Ramos (cell line): ENCODE results near the gene ZBTB18.
"Not testable (repeated sequence)": the region's sequence is repeated elsewhere in the genome, so short reads cannot be mapped to it uniquely, and the experiment has no call there.

Experiments
- in situ Hi-C: fragments of 300-500 bp; cut with MboI; formaldehyde crosslinking; loops from one replicate; pipeline ENCODE4 v1.14.3; 2022; ENCODE audit warnings: low sequenced_read_pairs; ENCODE audit not compliant: unreplicated experiment

Gene ZBTB18

DNA sequence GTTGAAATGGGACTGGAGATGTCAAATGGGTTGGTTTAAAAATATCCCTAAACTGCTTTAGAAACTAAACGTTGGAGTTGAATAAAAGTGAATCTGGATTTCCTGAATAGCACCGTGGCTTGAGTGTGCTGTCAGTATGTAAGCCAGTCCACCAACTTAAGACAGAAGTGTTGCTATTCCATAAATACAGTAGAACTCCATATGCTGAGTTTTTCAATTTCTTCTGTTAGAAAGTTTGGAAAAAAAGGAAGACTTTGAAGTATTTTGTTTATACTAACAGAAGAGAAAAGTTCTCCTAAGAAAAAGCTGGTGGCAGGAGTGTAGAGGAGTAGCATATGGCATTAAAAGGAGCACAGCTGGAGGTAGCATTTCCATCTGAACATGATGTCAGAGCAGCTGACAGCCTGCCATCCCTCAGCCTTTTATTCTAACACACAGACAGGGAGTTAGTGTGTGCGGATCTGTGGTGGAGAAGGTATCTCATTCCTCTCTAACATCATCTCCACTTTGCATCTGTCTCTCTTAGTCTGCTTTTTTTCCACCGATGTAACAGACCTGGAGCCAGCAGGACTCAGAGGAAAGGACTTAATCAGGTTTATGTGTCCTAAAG, at the start of gene ZBTB18:
TSS of gene ZBTB18 (plus strand) at position 449 of the 610 bp plus-strand sequence. CDS start at position 598, 149 bp downstream.
- in situ Hi-C loops = no loop called here

- in situ Hi-C loops = no loop called here
Observed at GRCh38 chr1:244002721-244003120, 48.4 kb upstream of the ZBTB18 start.

DNA sequence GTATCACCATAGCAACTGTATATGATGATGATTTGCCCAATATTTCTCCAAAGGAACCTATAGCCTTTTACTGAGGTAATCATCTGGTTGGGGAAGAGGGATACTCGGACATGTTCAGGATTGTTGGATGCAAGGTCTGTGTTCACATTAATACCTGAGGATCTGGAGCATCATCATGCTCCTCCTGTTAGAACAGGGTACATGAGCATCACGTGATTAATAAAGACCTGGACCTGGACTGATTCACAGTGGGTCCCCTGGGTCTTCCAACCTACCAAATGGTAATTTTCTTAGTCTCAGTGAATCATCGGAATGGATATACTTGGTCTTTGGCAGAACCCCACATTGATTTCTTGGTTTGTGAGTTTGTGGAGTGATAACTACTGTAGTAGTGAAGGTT, 45.6 kb upstream of the ZBTB18 start:
- in situ Hi-C loops = no loop called here

GRCh38 chr1:244006381-244006901, 44.6 kb upstream of the ZBTB18 start:
- in situ Hi-C loops = no loop called here

- in situ Hi-C loops = no loop called here
Observed at GRCh38 chr1:244006961-244007360, 44.1 kb upstream of the ZBTB18 start.

DNA sequence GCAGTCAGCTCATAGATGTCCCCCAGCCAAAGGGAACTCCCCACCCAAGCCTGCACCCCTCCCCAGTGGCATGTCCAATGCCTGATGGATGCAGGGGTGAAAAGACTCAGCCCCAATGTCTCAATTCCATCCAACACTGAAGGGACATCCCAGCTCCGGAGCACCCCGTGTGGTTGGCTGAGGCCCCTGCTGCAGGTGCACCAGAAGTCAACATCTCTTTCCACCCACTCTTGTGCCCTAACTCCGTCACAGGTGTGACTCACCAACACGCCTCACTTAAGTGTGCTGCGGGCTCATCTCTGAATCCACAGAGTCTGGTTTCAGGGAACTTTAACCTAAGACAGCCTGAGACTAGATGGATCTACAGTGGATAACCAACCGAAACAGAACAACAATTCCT, 40.9 kb upstream of the ZBTB18 start:
- in situ Hi-C loops = no loop called here

- in situ Hi-C loops = no loop called here
Observed at GRCh38 chr1:244010703-244011123, 40.4 kb upstream of the ZBTB18 start.

DNA sequence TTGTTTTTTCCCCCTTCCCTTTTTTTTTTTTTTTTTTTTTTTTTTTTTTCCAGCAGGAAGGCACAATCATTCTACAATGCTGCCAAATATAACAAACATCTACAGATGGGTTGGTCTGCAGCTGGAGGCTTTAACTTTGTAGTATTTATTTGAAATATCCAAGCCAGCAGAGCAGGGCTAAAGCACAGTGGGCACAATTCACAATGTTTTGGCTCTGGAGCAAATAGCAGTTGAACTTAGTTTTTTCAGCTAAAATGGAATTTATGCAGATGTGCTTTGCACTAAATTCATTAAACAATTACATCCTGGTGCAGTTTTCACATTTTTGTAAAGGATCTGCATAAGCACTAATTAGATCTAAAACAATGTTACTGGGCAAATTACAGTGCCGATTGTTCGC, 39.8 kb upstream of the ZBTB18 start:
- in situ Hi-C loops = no loop called here

DNA sequence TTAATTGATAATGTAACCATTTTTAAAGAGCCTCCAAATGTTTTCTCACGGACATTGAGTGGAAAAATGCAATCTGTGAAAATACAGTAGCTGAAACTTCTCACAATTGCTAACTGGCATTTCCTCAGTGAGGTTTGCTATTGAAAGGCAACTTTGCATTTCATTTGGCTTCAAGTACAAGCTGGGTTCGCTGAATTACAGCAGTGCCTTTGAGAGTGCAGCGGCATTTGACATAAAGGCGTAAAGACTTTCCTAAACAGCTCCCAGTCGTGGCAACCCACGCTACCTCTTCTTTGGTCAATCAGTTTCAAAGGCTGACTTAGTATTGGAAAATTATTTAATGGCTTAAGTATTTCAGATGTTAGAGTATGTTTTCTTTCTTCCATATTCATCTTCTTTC, 39.3 kb upstream of the ZBTB18 start:
- in situ Hi-C loops = no loop called here

GRCh38 chr1:244012202-244012601, 38.9 kb upstream of the ZBTB18 start:
- in situ Hi-C loops = no loop called here

- in situ Hi-C loops = no loop called here
Observed at GRCh38 chr1:244013100-244013499, 38.0 kb upstream of the ZBTB18 start.

GRCh38 chr1:244014862-244015261, 36.2 kb upstream of the ZBTB18 start:
- in situ Hi-C loops = not testable (repeated sequence)

GRCh38 chr1:244019982-244020485, 31.0 kb upstream of the ZBTB18 start:
- in situ Hi-C loops = no loop called here

GRCh38 chr1:244021427-244021826, 29.7 kb upstream of the ZBTB18 start:
- in situ Hi-C loops = no loop called here

- in situ Hi-C loops = no loop called here
Observed at GRCh38 chr1:244022311-244022710, 28.8 kb upstream of the ZBTB18 start.

- in situ Hi-C loops = no loop called here
Observed at GRCh38 chr1:244022864-244023440, 28.1 kb upstream of the ZBTB18 start.

GRCh38 chr1:244027491-244028145, 23.5 kb upstream of the ZBTB18 start:
- in situ Hi-C loops = no loop called here

GRCh38 chr1:244028701-244029100, 22.4 kb upstream of the ZBTB18 start:
- in situ Hi-C loops = no loop called here

GRCh38 chr1:244029124-244029523, 22.0 kb upstream of the ZBTB18 start:
- in situ Hi-C loops = no loop called here

DNA sequence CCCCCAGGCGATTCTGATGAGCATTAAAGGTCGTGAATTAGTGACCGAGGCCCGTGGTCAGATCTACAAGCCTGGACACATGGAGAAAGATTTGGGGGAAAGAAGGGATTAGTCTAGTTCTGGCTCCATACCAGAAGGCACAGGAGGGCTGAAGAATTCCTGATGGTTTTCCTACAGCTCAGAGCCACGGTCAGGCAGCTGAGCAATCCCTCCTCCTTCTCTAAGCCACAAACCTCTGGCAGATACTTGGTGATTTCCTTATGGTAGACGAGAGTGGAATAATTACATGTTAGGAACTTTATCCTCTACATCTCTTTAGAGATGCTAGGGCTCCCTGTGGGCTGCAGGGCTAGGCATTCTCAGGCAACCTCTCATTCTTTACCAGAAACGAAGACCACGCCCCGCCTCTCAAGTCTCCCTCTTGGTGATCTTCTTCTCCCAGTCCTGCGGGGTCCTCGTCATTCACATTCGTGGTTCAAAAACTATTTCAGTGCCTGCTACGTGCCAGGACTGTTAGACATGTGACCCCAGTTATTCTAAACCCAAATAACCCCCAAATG, 20.5 kb upstream of the ZBTB18 start:
- in situ Hi-C loops = no loop called here

GRCh38 chr1:244035358-244035757, 15.7 kb upstream of the ZBTB18 start:
- in situ Hi-C loops = no loop called here
